Dedifferentiated amniotic fluid mesenchymal stem cell (primary cell): ENCODE data around the gene LRP1B.
"Not testable (repeated sequence)": the region's sequence is repeated elsewhere in the genome, so short reads cannot be mapped to it uniquely, and the experiment has no call there.

Experiments used
- DNase-seq: peaks from one replicate; pipeline ENCODE4 v3.0.0-alpha.2; 2016; ENCODE audit errors: extremely low spot score

LRP1B gene

DNA sequence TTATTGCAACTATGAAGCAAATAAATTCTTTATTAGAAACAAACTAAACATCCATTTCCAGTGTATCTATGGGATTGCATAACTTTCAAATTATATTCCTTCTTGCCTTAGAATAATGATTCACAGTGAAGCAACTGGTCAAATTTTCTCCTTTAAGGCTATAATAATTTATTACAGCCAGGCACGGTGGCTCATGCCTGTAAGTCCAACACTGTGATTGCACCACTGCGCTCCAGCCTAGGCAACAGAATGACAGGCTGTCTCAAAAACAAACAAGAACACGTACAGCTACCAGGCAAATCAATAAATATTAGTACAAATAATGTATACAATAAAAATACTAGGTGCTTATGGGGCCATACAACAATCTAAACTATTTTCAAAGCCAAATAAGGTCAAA, 1416.2 kb downstream of the LRP1B start:
- no peak for DNase-seq

DNA sequence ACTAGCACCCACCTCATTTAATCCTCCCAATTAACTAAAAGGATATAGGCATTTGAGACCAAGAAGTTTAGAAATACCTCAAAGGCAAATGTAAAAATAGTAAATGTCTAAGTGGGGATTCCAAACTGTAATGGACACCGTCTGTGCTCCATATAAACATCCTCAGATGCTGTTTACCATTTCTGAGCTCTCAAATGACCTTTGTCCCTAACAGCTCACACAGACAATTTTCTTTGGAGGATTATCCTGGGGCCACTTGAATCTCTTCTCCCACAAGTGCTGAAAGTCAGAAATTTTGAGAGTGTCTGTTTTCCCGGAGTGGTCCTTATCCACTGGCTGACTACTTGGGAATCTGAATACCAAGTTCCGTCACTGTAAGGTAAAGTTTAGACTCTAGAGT, 1418.9 kb downstream of the LRP1B start:
- DNase-seq = no peak

DNA sequence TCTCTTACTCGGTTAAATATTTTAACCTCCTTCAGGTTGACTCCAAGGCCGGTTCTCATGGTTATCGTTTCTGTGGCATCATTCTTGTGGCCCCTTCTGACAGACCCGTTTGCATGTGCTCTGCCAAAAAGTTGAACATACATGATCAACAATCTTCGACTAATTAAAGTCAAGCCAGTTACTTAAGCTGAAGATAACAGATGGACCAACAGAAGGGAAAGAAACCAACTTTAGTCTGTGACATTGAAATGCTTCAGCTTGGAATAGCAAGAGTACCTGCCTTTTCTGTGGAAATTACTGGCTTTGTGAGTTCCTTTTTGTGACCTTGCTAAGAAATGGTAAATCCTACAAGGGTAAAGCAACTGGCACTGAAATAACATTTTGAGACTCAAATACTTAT, 1429.1 kb downstream of the LRP1B start:
- no peak for DNase-seq

GRCh38 chr2:140698636-140699035, 1432.2 kb downstream of the LRP1B start:
- DNase-seq = no peak

GRCh38 chr2:140696449-140696848, 1434.4 kb downstream of the LRP1B start:
- no peak for DNase-seq

DNA sequence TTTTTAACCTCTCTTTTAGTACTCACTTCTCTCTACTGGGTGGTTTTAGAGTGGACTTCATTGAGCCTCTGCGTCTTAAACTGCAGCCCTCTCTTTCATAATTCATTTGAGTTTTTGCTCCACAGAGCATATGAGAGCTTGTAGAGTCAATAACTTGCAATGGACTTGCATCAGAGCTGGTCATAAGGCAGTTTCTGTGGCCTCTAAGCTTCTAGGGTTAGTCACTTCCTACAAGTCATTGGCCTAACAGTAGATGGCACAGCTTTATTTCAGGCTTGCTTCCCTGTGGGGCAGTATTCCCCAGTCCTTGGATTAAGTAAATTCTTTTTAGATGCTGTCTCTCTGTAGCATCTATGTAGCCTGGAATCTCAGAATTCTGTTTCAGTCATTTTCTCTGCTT, 1435.7 kb downstream of the LRP1B start:
- DNase-seq = peak; percentile 89

- no peak for DNase-seq
Measured at GRCh38 chr2:140687825-140688224, 1443.0 kb downstream of the LRP1B start.

- no peak for DNase-seq
Measured at GRCh38 chr2:140683658-140684057, 1447.2 kb downstream of the LRP1B start.

DNA sequence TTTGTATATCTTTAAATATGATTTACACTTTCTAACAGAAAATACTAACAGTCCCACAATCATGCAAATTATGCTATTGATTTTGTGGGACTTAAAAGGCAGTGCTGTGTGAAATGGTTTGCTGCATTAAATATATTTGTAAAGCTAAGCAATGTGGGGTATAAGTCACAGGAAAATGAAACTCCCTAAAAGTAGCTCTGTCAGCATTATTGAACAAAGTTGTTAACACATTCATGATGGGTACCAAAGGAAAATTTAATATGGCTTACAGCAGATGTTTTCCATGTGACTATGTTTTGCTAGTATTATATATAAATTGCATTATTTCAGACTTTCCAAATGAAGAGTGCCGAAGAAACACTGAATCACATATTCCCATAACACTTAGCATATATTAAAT, 1450.0 kb downstream of the LRP1B start:
- DNase-seq = no peak

DNA sequence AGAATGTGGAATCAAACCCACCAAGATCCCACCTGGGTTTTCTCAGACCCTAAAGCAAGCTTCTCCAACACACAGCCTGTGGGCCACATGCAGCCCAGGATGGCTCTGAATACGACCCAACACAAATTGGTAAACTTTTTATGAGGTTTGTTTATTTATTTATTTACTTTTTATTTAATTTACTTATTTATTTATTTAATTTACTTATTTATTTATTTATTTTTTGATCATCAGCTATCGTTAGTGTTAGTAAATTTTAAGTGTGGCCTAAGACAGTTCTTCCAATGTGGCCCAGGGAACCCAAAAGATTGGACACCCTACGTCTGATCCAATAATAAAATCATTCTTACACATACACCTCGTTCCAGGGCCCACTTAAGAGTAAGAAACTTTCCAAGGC, 1451.1 kb downstream of the LRP1B start:
- DNase-seq = no peak

GRCh38 chr2:140669911-140670310, 1460.9 kb downstream of the LRP1B start:
- no peak for DNase-seq

DNA sequence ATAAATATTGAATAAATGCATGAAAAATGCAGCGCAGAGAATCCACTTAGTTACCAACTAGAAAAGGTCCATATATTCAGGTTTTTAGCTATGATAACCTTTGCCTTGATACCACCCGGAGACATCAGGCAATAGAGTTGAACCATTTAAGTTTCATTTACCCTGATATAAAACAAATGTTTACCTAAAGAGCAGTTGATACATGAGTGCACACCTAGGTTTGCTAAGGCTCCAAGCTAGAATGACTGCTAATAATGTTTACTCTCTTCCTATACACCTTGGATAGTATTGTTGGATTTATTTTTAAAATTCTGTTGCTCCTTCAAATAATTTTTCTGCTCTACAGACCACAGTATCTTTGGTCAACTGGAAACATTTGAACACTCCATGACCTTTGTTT, 1463.6 kb downstream of the LRP1B start:
- DNase-seq = no peak

GRCh38 chr2:140662504-140662903, 1468.3 kb downstream of the LRP1B start:
- no peak for DNase-seq

DNA sequence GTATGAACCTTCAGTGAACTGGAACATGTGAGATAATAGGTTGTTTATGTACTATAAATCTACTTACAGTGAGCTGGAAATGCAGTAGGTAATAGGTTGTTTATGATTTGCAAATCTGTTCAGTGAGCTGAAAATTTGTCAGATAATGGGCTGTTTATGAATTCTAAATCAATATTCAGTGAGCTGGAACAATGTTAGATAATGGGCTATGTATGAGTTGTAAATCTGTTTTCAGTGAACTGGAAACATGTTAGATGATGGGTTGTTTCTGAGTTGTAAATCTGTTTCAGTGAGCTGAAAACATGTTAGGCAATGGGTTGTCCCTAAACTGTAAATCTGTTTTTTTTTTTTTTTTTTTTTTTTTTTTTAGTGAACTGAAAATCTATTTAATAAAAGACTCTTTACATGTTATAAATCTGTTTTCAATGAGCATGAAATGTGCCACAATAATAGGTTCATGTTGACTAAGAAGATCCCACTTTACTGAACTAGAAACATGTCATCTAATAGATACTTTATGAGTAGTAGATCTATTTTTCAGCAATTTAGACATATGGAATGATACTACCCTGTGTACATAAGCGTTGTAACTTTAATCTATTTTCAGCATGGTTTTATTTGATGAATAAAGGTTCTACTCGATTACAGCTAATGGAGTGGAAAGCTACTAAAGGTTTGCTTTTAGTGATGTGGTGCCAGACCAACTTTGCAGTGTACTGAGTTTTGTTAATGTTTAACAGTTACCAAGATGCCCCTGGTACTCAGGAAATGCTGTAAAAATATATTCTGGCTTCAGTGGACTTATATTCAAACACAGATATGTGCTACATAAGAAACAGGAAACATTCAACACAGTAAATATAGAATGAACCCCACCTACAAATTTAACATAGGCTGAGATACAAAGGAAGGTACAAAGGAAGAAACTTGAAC, 1471.8 kb downstream of the LRP1B start:
- DNase-seq = no peak

- DNase-seq = peak; percentile 42
Measured at GRCh38 chr2:140657657-140658056, 1473.2 kb downstream of the LRP1B start.

DNA sequence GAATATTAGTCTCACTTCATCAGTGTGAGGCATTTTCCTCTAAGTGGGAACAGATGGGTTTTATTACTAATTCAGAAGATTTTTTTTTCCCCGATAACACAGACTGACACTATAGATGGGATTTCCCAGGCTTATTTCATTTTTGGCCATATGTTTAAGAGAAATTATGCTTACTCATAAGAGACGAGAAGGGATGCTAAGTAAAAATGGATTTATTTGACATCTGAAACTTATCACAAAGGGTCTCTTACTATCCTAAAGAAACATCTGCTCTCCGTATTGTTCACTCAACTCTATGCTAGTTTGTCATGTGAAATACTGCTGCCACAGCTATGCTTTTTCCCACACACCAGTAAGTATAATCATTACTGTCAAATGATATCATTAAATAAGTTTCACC, 1476.3 kb downstream of the LRP1B start:
- DNase-seq = no peak

- no peak for DNase-seq
Measured at GRCh38 chr2:140650825-140651224, 1480.0 kb downstream of the LRP1B start.

DNA sequence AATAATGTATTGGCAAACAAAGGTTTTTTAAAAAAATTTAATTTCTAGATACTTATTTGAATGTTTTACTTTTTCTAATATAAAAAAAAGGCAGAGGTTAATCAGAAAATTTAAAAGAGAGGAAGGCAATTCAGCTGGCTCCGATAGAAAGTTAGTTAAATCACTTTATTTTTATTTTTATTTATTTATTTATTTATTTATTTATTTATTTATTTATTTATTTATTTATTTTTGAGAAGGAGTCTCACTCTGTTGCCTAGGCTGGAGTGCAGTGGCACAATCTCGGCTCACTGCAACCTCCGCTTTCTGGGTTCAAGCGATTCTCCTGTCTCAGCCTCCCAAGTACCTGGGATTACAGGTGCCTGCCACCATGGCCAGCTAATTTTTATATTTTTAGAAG, 1480.7 kb downstream of the LRP1B start:
- not testable (repeated sequence) for DNase-seq

DNA sequence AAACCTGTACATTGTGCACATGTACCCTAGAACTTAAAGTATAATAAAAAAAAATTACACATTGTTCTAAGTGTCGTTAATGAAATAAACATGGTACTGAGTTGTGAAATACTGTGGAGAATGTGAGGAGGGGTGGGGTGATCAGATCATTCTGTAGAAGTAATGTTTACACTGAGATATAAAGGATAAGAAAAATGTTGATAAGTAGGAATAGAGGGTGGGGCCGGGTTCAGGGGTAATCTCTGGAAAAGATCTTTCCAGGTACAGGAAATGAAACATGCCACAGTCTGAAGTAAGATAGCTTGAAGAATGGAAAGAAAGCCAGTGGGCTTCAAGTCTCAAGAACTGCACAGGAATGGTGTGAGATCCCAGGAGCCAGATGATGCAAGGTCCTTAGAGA, 1482.4 kb downstream of the LRP1B start:
- DNase-seq = no peak

- DNase-seq = peak; percentile 65
Measured at GRCh38 chr2:140643761-140644187, 1487.0 kb downstream of the LRP1B start.

GRCh38 chr2:140641163-140641562, 1489.7 kb downstream of the LRP1B start:
- DNase-seq = no peak

DNA sequence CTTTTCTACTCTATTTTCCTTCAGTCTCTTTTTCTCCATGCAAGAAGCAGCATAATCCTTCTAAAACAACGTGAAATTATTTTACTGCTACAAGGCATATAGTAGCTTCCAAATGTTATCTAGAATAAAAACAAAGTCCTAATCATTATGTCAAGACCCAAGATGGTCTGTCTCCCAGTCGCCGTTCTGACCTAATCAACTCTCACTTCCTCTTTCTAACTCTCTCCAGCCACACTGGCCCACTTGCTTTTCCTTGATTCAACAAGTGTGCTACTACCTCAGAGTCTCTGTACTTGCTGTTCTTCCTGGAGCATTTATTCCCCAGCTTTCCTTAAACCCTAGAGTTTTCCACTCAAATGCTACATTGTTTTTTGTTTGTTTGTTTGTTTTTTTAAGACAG, 1491.2 kb downstream of the LRP1B start:
- DNase-seq = no peak

GRCh38 chr2:140630557-140630956, 1500.3 kb downstream of the LRP1B start:
- no peak for DNase-seq

- DNase-seq = no peak
Measured at GRCh38 chr2:140627885-140628284, 1502.9 kb downstream of the LRP1B start.
